Loucy (cell line): ENCODE data around the gene SPIRE2.

Experiments
- H2AFZ ChIP-seq: fragments of 200-600 bp; sonication (generic); 2 replicates; pipeline ENCODE4 v1.6.0; 2016; ENCODE audit warnings: antibody characterized with exemption, mild to moderate bottlenecking, low read length, moderate library complexity
- H3F3A ChIP-seq: fragments of 200-600 bp; 2 replicates; pipeline ENCODE4 v1.6.0; 2016; ENCODE audit warnings: antibody characterized with exemption, low read depth, mild to moderate bottlenecking
- H3K27me3 ChIP-seq: fragments of 200-600 bp; sonication (generic); 2 replicates; pipeline ENCODE4 v1.6.1; 2014; ENCODE audit warnings: low read length, mild to moderate bottlenecking; ENCODE audit not compliant: insufficient read depth, poor library complexity, severe bottlenecking
- H3K36me3 ChIP-seq: fragments of 200-600 bp; sonication (generic); 2 replicates; pipeline ENCODE4 v1.6.1; 2016; ENCODE audit warnings: low read length; ENCODE audit not compliant: insufficient read depth
- H3K4me1 ChIP-seq: fragments of 200-600 bp; sonication (generic); 2 replicates; pipeline ENCODE4 v1.5.1; 2014; ENCODE audit warnings: low read length, mild to moderate bottlenecking; ENCODE audit not compliant: insufficient read depth, poor library complexity, severe bottlenecking
- H3K4me2 ChIP-seq: fragments of 200-600 bp; sonication (generic); 2 replicates; pipeline ENCODE4 v1.6.0; 2014; ENCODE audit warnings: antibody characterized with exemption, low read length, low read depth, mild to moderate bottlenecking; ENCODE audit not compliant: poor library complexity, severe bottlenecking
- H3K4me3 ChIP-seq: fragments of 200-600 bp; sonication (generic); 2 replicates; pipeline ENCODE4 v1.5.1; 2014; ENCODE audit warnings: low read length, mild to moderate bottlenecking, mixed read lengths; ENCODE audit not compliant: poor library complexity, severe bottlenecking
- H3K79me2 ChIP-seq: fragments of 200-600 bp; sonication (generic); 2 replicates; pipeline ENCODE4 v1.6.1; 2014; ENCODE audit warnings: low read length; ENCODE audit not compliant: insufficient read depth
- H3K9ac ChIP-seq: fragments of 200-600 bp; sonication (generic); 2 replicates; pipeline ENCODE4 v1.6.0; 2014; ENCODE audit warnings: mild to moderate bottlenecking, low read depth, low read length, moderate library complexity; ENCODE audit not compliant: poor library complexity, severe bottlenecking
- H3K9me2 ChIP-seq: fragments of 200-600 bp; sonication (generic); replicated peaks from 2 replicates; pipeline ENCODE4 v1.6.1; 2016; ENCODE audit warnings: low read depth, low read length, mixed read lengths
- H3K9me3 ChIP-seq: fragments of 200-600 bp; sonication (generic); 2 replicates; pipeline ENCODE4 v1.6.1; 2014; ENCODE audit warnings: mild to moderate bottlenecking, antibody characterized with exemption, low read length, low read depth; ENCODE audit not compliant: insufficient read depth
- H4K20me1 ChIP-seq: fragments of 200-600 bp; sonication (generic); 2 replicates; pipeline ENCODE4 v1.6.0; 2014; ENCODE audit warnings: antibody characterized with exemption, low read length, mild to moderate bottlenecking; ENCODE audit not compliant: insufficient read depth, poor library complexity, severe bottlenecking
- EZH2phosphoT487 ChIP-seq: fragments of 200-600 bp; IDR thresholded peaks from 2 replicates; pipeline ENCODE4 v1.6.1; 2018; ENCODE audit warnings: antibody characterized with exemption, mild to moderate bottlenecking, moderate library complexity, borderline replicate concordance
- TF ChIP-seq, protein P1 (sequence below): fragments of 200-600 bp; sonication (generic); conservative IDR thresholded peaks from 2 replicates; pipeline ENCODE4 v1.5.1; 2014; ENCODE audit warnings: mild to moderate bottlenecking, antibody characterized with exemption, low read length

Gene SPIRE2

DNA sequence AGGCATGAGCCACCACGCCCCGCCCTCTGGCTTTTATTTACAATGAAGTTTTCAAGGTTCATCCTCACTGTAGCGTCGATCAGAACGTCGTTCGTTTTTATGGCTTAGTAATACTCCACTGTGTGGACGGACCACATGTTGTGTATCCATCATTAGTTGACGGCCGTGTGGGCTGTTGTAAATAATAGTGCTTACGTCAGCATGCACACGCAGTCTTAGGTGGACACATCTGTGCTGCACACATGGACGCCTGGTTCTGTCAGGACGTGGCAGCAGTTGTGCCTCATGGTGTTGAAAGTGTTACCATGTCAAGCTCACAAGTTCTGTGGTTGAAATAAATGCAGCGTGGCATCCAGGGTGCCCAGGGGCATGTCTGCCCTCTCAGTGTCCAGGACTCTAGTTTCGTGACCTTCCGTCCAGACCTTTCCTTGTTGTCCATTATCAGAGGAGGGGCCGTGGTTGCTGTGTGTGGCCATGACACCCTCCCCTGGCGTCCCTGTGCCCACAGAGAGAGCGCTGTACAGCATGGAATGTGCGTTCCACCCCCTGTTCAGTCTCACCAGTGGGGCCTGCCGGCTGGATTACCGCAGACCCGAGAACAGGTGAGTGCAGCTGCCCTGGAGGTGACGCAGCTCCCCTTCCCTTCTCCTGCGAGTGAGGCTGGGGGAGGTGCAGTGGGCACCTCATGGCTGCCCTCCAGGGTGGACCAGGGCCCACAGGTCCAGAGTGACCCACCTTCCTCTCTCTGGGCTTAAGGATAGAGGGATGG, 67.4 kb downstream of the SPIRE2 start:
- Histone ChIP-seq H3K9ac (no peak overlapping the region), H3K4me2 (no peak overlapping the region), H3K79me2 (no peaks in the 10 kb centered on the region), H3K4me1 (no peaks in the 10 kb centered on the region), H4K20me1 (no peaks in the 10 kb centered on the region), H3K9me2 (no peaks in the 10 kb centered on the region), H3K4me3 (no peak overlapping the region), H3K27me3 (no peaks in the 10 kb centered on the region), H3F3A (no peaks in the 10 kb centered on the region), H3K36me3 (peaks cover 13% of the 10 kb centered on the region; the same call in 1 of the 2 replicates), H3K9me3 (no peaks in the 10 kb centered on the region), H2AFZ (no peak overlapping the region)
- TF ChIP-seq, protein P1, sequence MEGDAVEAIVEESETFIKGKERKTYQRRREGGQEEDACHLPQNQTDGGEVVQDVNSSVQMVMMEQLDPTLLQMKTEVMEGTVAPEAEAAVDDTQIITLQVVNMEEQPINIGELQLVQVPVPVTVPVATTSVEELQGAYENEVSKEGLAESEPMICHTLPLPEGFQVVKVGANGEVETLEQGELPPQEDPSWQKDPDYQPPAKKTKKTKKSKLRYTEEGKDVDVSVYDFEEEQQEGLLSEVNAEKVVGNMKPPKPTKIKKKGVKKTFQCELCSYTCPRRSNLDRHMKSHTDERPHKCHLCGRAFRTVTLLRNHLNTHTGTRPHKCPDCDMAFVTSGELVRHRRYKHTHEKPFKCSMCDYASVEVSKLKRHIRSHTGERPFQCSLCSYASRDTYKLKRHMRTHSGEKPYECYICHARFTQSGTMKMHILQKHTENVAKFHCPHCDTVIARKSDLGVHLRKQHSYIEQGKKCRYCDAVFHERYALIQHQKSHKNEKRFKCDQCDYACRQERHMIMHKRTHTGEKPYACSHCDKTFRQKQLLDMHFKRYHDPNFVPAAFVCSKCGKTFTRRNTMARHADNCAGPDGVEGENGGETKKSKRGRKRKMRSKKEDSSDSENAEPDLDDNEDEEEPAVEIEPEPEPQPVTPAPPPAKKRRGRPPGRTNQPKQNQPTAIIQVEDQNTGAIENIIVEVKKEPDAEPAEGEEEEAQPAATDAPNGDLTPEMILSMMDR, result no peak
- TF ChIP-seq EZH2phosphoT487, result no peak

DNA sequence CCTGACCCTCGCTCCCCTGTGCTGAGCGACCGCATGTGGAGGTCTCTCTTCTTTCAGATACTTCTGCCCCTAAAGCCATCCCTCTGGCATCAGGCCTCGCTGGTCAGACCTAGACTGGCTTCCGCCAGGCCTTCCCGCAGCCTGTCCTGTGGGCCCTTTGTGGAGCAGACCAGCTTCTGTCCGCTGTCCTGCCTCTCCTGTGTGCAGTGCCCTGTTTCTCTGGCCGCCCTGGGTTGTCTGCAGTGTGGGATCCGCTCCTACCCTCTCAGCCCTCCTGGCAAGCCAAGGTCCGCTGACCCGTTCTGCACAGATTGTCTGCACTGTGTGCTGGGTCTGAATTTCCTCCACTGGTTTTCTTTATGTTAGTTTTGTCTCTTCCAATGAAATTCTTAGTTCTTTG, 68.9 kb downstream of the SPIRE2 start:
- Histone ChIP-seq H4K20me1 (no peaks in the 10 kb centered on the region), H3K79me2 (no peaks in the 10 kb centered on the region)

DNA sequence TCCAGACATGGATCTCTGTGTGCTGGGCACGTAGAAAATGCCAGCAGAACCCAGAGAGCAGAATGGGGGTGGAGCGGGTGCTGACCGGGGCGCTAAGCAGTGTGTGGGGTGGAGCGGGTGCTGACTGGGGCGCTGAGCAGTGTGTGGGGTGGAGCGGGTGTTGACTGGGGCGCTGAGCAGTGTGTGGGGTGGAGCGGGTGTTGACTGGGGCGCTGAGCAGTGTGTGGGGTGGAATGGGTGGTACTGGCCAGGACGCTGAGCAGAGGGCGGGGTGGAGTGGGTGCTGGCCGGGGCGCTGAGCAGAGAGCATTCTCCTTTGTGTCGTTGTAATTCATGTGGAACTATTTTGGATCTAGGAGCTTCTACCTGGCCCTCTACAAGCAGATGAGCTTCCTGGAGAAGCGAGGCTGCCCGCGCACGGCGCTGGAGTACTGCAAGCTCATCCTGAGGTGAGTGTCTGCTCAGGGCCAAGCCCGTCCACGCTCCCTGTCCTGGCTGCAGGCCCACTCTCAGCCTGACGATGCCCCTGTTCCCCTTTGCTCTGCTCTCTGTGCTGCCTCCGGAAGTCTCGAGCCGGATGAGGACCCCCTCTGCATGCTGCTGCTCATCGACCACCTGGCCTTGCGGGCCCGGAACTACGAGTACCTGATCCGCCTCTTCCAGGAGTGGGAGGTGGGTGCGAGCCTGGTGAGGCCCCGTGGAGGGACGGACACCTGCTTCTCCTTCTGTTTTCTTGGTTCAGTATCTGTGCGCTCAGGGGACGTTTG, 70.1 kb downstream of the SPIRE2 start:
- Histone ChIP-seq H3F3A (no peaks in the 10 kb centered on the region), H3K9ac (no peak overlapping the region), H3K4me1 (no peaks in the 10 kb centered on the region), H2AFZ (no peak overlapping the region), H3K4me2 (no peak overlapping the region), H3K9me2 (no peaks in the 10 kb centered on the region), H3K36me3 (peaks cover 13% of the 10 kb centered on the region; the same call in 1 of the 2 replicates), H3K27me3 (no peaks in the 10 kb centered on the region), H3K9me3 (no peaks in the 10 kb centered on the region), H4K20me1 (no peaks in the 10 kb centered on the region), H3K4me3 (no peak overlapping the region), H3K79me2 (no peaks in the 10 kb centered on the region)
- TF ChIP-seq, protein P1, result no peak
- no peak for TF ChIP-seq EZH2phosphoT487

More for the DNA sequence above, 68.9 kb downstream of the SPIRE2 start:
- no peak overlapping the region for H3K4me2 ChIP-seq
- peaks cover 13% of the 10 kb centered on the region; the same call in 1 of the 2 replicates for H3K36me3 ChIP-seq
- no peak overlapping the region for H3K9ac ChIP-seq
- H2AFZ ChIP-seq, result no peak overlapping the region
- H3F3A ChIP-seq, result no peaks in the 10 kb centered on the region
- no peaks in the 10 kb centered on the region for H3K9me2 ChIP-seq
- no peaks in the 10 kb centered on the region for H3K27me3 ChIP-seq
- H3K4me1 ChIP-seq, result no peaks in the 10 kb centered on the region
- H3K4me3 ChIP-seq, result no peak overlapping the region
- no peaks in the 10 kb centered on the region for H3K9me3 ChIP-seq
- TF ChIP-seq, protein P1, result no peak
- TF ChIP-seq EZH2phosphoT487, result no peak
